ENCODE measurements around the gene LRP6. TPM values are rescaled to one million over a fixed set of nuclear protein-coding genes. Genes with fewer than 3 reads are reported as not detected.

The LRP6 gene
- total and polyA plus RNA-seq, 7 donors: 2.9 to 31.5 (median 16.6) TPM

GRCh38 chr12:12167847-12168246, 99.0 kb downstream of the LRP6 start:
- WGBS, 3 donors: 99 to 100% (median 100%) methylated on average over 1 of the region's 1 CpG
- H3K27ac ChIP-seq: no peak overlapping the region
- intact Hi-C loops (cut with DNase I): no loop called here
- ATAC-seq (no peak), DNase-seq (no peak)
- no peak overlapping the region for H3K4me3 ChIP-seq
- peaks cover 18% of the 10 kb centered on the region for H3K4me1 ChIP-seq
- H3K9me3 ChIP-seq: no peaks in the 10 kb centered on the region
- TF ChIP-seq CTCF (IDR thresholded peaks at IDR 0.05): no peak
- no peaks in the 10 kb centered on the region for H3K27me3 ChIP-seq (ENCODE audit: insufficient read depth in 3 of 3, low read length in 2 of 3)
- peaks cover 0 to 8% of the 10 kb centered on the region in 2 donors for H3K36me3 ChIP-seq (ENCODE audit: insufficient read depth in 1 of 2, low read depth in 1 of 2)

- no peak for DNase-seq
- Histone ChIP-seq H3K9me3 (no peaks in the 10 kb centered on the region), H3K27ac (no peak overlapping the region), H3K4me1 (peaks cover 7% of the 10 kb centered on the region), H3K36me3 (ENCODE audit: insufficient read depth in 1 of 2, low read depth in 1 of 2) (peaks cover 0 to 10% of the 10 kb centered on the region in 2 donors), H3K27me3 (ENCODE audit: insufficient read depth in 3 of 3, low read length in 2 of 3) (no peaks in the 10 kb centered on the region), H3K4me3 (no peak overlapping the region)
- no peak for TF ChIP-seq CTCF (IDR thresholded peaks at IDR 0.05)
- no peak for ATAC-seq
- intact Hi-C loops (cut with DNase I): no loop called here
Measured at GRCh38 chr12:12166751-12167150, 100.1 kb downstream of the LRP6 start.

GRCh38 chr12:12159988-12160387, 106.9 kb downstream of the LRP6 start:
- Histone ChIP-seq H3K9me3 (no peaks in the 10 kb centered on the region), H3K4me1 (peaks cover 22% of the 10 kb centered on the region), H3K27me3 (ENCODE audit: insufficient read depth in 3 of 3, low read length in 2 of 3) (no peaks in the 10 kb centered on the region), H3K36me3 (ENCODE audit: insufficient read depth in 1 of 2, low read depth in 1 of 2) (peaks cover 0 to 15% of the 10 kb centered on the region in 2 donors), H3K4me3 (no peak overlapping the region), H3K27ac (peak overlapping the region; percentile 56)
- TF ChIP-seq CTCF (IDR thresholded peaks at IDR 0.05): no peak
- no peak for ATAC-seq
- 37 to 47% (median 42%) methylated on average over 1 of the region's 1 CpG for WGBS, 3 donors
- intact Hi-C loops (cut with DNase I): loop anchor here (5.0 kb wide), 3 partner anchors 32 to 177 kb away; partner anchors contain the start of gene LRP6 (in 1 of the 2)
- DNase-seq: no peak

- TF ChIP-seq CTCF (IDR thresholded peaks at IDR 0.05): no peak
- Histone ChIP-seq H3K4me3 (no peak overlapping the region), H3K9me3 (no peaks in the 10 kb centered on the region), H3K27ac (peak overlapping the region; percentile 56), H3K36me3 (ENCODE audit: insufficient read depth in 1 of 2, low read depth in 1 of 2) (peaks cover 0 to 11% of the 10 kb centered on the region in 2 donors), H3K4me1 (peaks cover 22% of the 10 kb centered on the region), H3K27me3 (ENCODE audit: insufficient read depth in 3 of 3, low read length in 2 of 3) (no peaks in the 10 kb centered on the region)
- 24 to 40% (median 25%) methylated on average over 8 of the region's 8 CpGs for WGBS, 3 donors
- peak; percentile 95 to 96 (median 96) for ATAC-seq
- intact Hi-C loops (cut with DNase I): loop anchor here (5.0 kb wide), 2 partner anchors 33 to 178 kb away; no protein-coding TSS in a partner anchor
- DNase-seq: peak; percentile 55 to 76
Measured at GRCh38 chr12:12158858-12159257, 108.0 kb downstream of the LRP6 start.

GRCh38 chr12:12157424-12157823, 109.4 kb downstream of the LRP6 start:
- no peak for ATAC-seq
- peaks cover 0 to 5% of the 10 kb centered on the region in 2 donors for H3K36me3 ChIP-seq (ENCODE audit: insufficient read depth in 1 of 2, low read depth in 1 of 2)
- TF ChIP-seq CTCF (IDR thresholded peaks at IDR 0.05): no peak
- H3K27ac ChIP-seq: no peak overlapping the region
- no peaks in the 10 kb centered on the region for H3K27me3 ChIP-seq (ENCODE audit: insufficient read depth in 3 of 3, low read length in 2 of 3)
- peaks cover 22% of the 10 kb centered on the region for H3K4me1 ChIP-seq
- intact Hi-C loops (cut with DNase I): loop anchor here (5.0 kb wide), 2 partner anchors 35 to 180 kb away; no protein-coding TSS in a partner anchor
- 89 to 90% (median 90%) methylated on average over 1 of the region's 1 CpG for WGBS, 3 donors
- DNase-seq: no peak
- H3K9me3 ChIP-seq: no peaks in the 10 kb centered on the region
- no peak overlapping the region for H3K4me3 ChIP-seq

All from psoas muscle (tissue), 8 donors.